ENCODE results near the gene KNL1.

The KNL1 gene

DNA sequence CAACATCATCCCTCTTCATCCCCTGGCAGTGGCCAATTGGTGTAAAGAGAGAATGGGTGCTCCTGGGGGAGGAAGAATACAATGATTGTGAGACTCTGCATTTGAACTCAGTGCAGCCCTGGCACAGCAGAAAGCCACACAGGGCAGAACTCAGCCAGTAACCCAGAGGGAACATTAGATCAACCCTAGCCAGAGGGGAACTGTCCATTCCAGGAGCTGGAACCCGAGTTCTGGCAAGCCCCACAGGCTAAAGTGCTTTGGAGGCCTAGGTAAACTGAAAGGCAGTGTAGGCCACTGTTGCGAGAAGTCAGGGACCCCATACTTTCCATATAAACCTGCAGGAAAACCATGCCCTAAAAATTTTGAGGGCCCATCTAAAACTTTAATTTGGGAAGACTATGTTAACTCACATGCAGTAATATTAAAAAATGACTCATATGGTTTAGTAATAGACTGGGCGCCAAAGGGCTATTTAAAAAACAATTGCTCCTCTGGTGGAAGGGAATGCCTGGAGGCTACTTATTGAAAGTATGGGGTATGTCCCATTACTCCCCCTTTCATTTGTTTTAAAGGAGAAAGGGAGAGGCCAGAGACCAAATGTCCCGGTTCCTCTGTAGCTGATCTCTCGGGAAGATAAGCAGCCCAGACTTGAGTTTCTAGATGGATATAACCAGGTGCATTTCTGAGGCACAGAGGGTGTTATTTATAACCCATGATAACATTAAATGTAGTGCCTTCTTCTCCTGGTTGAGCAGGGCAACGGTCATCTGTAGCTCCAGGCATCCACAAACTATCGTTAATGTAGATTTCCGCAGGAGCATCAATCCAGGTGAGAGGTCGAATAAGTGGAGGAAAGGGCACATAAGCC, 95.1 kb downstream of the KNL1 start:
- H3K4me1 ChIP-seq (ENCODE audit: control insufficient read depth in 1 of 2, insufficient read depth in 2 of 2, low read length in 2 of 2): peaks cover 5 to 7% of the 10 kb centered on the region in 2 donors
- H3K27ac ChIP-seq (ENCODE audit: low read depth, low read length): no peak overlapping the region
- H3K9me3 ChIP-seq (ENCODE audit: control insufficient read depth in 1 of 2, low read length in 2 of 2): no peaks in the 10 kb centered on the region
- no peaks in the 10 kb centered on the region for H3K27me3 ChIP-seq (ENCODE audit: control insufficient read depth in 1 of 2, insufficient read depth in 2 of 2, low read length in 2 of 2)
- H3K36me3 ChIP-seq (ENCODE audit: control insufficient read depth in 1 of 2, insufficient read depth in 2 of 2, low read length in 2 of 2): no peaks in the 10 kb centered on the region
- no peak overlapping the region for H3K9ac ChIP-seq (ENCODE audit: low read depth in 1 of 2, low read length in 2 of 2)
- H3K4me3 ChIP-seq (ENCODE audit: low read depth in 1 of 2, low read length in 2 of 2): no peak overlapping the region

- Histone ChIP-seq H3K4me1 (ENCODE audit: control insufficient read depth in 1 of 2, insufficient read depth in 2 of 2, low read length in 2 of 2) (peaks cover 5 to 9% of the 10 kb centered on the region in 2 donors), H3K36me3 (ENCODE audit: control insufficient read depth in 1 of 2, insufficient read depth in 2 of 2, low read length in 2 of 2) (no peaks in the 10 kb centered on the region), H3K9ac (ENCODE audit: low read depth in 1 of 2, low read length in 2 of 2) (no peak overlapping the region), H3K27ac (ENCODE audit: low read depth, low read length) (no peak overlapping the region), H3K9me3 (ENCODE audit: control insufficient read depth in 1 of 2, low read length in 2 of 2) (no peaks in the 10 kb centered on the region), H3K27me3 (ENCODE audit: control insufficient read depth in 1 of 2, insufficient read depth in 2 of 2, low read length in 2 of 2) (no peaks in the 10 kb centered on the region), H3K4me3 (ENCODE audit: low read depth in 1 of 2, low read length in 2 of 2) (no peak overlapping the region)
These were observed 97.7 kb downstream of the KNL1 start for GRCh38 chr15:40691737-40692136.

DNA sequence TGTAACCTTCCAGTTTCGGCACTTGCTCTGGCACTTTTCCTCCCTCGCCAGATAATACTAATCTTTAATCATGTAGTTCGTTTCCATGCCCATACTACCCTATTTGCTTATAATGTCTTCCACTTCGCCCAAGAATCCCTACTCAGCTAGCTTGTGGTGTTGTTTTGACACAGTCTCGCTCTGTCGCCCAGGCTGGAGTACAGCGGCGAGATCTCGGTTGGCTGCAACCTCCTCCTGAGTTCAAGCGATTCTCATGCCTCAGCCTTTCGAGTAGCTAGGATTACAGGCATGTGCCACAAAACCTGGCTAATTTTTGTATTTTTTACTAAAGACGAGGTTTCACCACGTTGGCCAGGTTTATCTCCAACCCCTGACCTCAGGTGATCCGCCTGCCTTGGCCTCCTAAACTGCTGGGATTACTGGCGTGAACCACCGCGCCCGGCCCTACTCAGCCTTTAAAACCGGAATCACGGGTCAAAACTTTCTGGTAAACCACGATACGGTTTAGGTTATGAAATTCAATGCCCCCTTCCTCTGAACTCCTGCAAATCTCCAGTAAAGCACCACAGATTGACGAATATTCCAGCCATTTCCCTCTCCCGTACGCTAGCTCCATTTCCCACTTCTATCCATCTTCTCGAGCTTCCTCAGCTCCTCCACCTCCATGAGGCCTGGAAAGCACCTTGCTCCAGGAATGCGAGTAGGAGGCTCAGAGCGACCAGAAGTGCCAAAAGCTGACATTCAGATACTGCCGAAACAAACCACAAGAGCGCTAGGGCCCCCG, 100.0 kb downstream of the KNL1 start:
- Histone ChIP-seq H3K4me3 (ENCODE audit: low read depth in 1 of 2, low read length in 2 of 2) (peak overlapping the region; percentile 95 to 96), H3K27ac (ENCODE audit: low read depth, low read length) (peak overlapping the region; percentile 100), H3K4me1 (ENCODE audit: control insufficient read depth in 1 of 2, insufficient read depth in 2 of 2, low read length in 2 of 2) (peaks cover 5 to 9% of the 10 kb centered on the region in 2 donors), H3K9me3 (ENCODE audit: control insufficient read depth in 1 of 2, low read length in 2 of 2) (no peaks in the 10 kb centered on the region), H3K36me3 (ENCODE audit: control insufficient read depth in 1 of 2, insufficient read depth in 2 of 2, low read length in 2 of 2) (no peaks in the 10 kb centered on the region), H3K27me3 (ENCODE audit: control insufficient read depth in 1 of 2, insufficient read depth in 2 of 2, low read length in 2 of 2) (no peaks in the 10 kb centered on the region), H3K9ac (ENCODE audit: low read depth in 1 of 2, low read length in 2 of 2) (peak overlapping the region; percentile 82 to 97)

DNA sequence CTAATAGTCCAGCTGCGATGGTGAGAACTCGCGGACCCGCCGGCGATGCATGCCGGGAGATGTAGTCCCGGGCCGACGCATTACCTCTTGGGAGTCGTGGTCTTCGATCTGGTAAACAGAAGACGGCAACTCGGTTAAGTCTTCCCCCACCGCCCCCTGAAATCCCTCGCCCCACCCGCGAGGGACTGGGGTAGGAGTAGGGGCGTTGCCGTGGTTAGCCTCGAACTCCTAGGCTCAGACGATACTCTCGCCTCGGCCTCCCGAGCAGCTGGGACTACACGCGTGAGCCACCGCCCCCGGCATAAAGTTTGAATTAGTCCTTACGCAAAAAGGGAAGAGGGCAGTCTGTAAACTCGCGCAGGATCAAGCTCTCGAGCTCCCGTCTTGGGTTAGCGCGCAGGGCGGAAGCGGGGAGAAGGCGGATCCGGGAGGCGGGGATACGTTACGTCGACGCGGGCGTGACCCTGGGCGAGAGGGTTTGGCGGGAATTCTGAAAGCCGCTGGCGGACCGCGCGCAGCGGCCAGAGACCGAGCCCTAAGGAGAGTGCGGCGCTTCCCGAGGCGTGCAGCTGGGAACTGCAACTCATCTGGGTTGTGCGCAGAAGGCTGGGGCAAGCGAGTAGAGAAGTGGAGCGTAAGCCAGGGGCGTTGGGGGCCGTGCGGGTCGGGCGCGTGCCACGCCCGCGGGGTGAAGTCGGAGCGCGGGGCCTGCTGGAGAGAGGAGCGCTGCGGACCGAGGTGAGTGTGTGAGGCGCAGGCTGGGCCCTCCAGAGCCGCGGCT, 100.8 kb downstream of the KNL1 start, which contains the start of gene RAD51:
Gene RAD51 (plus strand): TSS at position 487 of the 781 bp plus-strand sequence. CDS start 3,585 bp downstream, outside the sequence.
- no peaks in the 10 kb centered on the region for H3K9me3 ChIP-seq (ENCODE audit: control insufficient read depth in 1 of 2, low read length in 2 of 2)
- H3K27ac ChIP-seq (ENCODE audit: low read depth, low read length): peak within 1 kb of the TSS; percentile 100
- H3K36me3 ChIP-seq (ENCODE audit: control insufficient read depth in 1 of 2, insufficient read depth in 2 of 2, low read length in 2 of 2): peaks cover 0 to 4% of the 10 kb centered on the region in 2 donors
- H3K9ac ChIP-seq (ENCODE audit: low read depth in 1 of 2, low read length in 2 of 2): peak within 1 kb of the TSS; percentile 82 to 97
- H3K27me3 ChIP-seq (ENCODE audit: control insufficient read depth in 1 of 2, insufficient read depth in 2 of 2, low read length in 2 of 2): no peaks in the 10 kb centered on the region
- peaks cover 5 to 9% of the 10 kb centered on the region in 2 donors for H3K4me1 ChIP-seq (ENCODE audit: control insufficient read depth in 1 of 2, insufficient read depth in 2 of 2, low read length in 2 of 2)
- H3K4me3 ChIP-seq (ENCODE audit: low read depth in 1 of 2, low read length in 2 of 2): peak within 1 kb of the TSS; percentile 95 to 96

- Histone ChIP-seq H3K36me3 (ENCODE audit: control insufficient read depth in 1 of 2, insufficient read depth in 2 of 2, low read length in 2 of 2) (peaks cover 0 to 4% of the 10 kb centered on the region in 2 donors), H3K27ac (ENCODE audit: low read depth, low read length) (no peak overlapping the region), H3K4me1 (ENCODE audit: control insufficient read depth in 1 of 2, insufficient read depth in 2 of 2, low read length in 2 of 2) (peaks cover 5 to 9% of the 10 kb centered on the region in 2 donors), H3K27me3 (ENCODE audit: control insufficient read depth in 1 of 2, insufficient read depth in 2 of 2, low read length in 2 of 2) (no peaks in the 10 kb centered on the region), H3K9me3 (ENCODE audit: control insufficient read depth in 1 of 2, low read length in 2 of 2) (no peaks in the 10 kb centered on the region), H3K9ac (ENCODE audit: low read depth in 1 of 2, low read length in 2 of 2) (peak overlapping the region; percentile 58 to 82), H3K4me3 (ENCODE audit: low read depth in 1 of 2, low read length in 2 of 2) (peak overlapping the region; percentile 95 to 96)
These were observed 101.4 kb downstream of the KNL1 start for GRCh38 chr15:40695469-40695890.

DNA sequence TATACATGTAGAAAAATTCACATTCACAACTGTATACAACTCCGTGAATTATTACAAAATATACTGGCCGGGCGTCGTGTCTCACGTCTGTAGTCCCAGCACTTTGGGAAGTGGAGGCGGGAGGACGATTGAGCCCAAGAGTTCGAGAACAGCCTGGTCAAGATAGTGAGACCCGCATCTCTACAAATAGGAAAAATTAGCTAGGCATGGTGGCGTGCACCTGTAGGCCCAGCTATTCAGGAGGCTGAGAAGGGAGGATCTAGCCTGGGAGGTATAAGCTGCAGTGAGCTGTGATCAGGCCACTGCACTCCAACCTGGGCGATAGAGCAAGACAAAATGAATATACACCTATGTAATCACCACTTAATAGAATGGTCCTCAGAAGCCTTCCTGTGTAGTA, 102.2 kb downstream of the KNL1 start:
- Histone ChIP-seq H3K27me3 (ENCODE audit: control insufficient read depth in 1 of 2, insufficient read depth in 2 of 2, low read length in 2 of 2) (no peaks in the 10 kb centered on the region), H3K9me3 (ENCODE audit: control insufficient read depth in 1 of 2, low read length in 2 of 2) (no peaks in the 10 kb centered on the region), H3K9ac (ENCODE audit: low read depth in 1 of 2, low read length in 2 of 2) (no peak overlapping the region), H3K27ac (ENCODE audit: low read depth, low read length) (no peak overlapping the region), H3K4me3 (ENCODE audit: low read depth in 1 of 2, low read length in 2 of 2) (peak overlapping the region in 1 of 2 donors; percentile 96), H3K4me1 (ENCODE audit: control insufficient read depth in 1 of 2, insufficient read depth in 2 of 2, low read length in 2 of 2) (peaks cover 5 to 9% of the 10 kb centered on the region in 2 donors), H3K36me3 (ENCODE audit: control insufficient read depth in 1 of 2, insufficient read depth in 2 of 2, low read length in 2 of 2) (peaks cover 0 to 4% of the 10 kb centered on the region in 2 donors)

DNA sequence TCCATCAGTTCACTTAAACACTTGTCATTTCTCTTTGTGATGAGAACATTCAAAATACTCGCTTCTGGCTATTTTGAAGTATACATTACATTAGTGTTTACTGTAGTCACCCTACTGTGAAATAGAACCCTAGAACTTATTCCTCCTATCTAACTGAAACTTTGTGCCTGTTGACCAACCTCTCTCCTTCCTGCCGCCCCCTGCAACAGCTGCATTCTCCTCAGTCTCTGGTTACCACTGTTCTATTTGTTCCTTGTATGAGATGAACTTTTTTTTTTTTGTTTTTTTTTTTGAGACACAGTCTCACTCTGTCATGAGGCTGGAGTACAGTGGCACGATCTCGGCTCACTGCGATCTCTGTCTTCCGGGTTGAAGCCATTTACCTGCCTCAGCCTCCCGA, 103.9 kb downstream of the KNL1 start:
- Histone ChIP-seq H3K9me3 (ENCODE audit: control insufficient read depth in 1 of 2, low read length in 2 of 2) (no peaks in the 10 kb centered on the region), H3K4me1 (ENCODE audit: control insufficient read depth in 1 of 2, insufficient read depth in 2 of 2, low read length in 2 of 2) (peaks cover 5 to 9% of the 10 kb centered on the region in 2 donors), H3K27ac (ENCODE audit: low read depth, low read length) (no peak overlapping the region), H3K9ac (ENCODE audit: low read depth in 1 of 2, low read length in 2 of 2) (no peak overlapping the region), H3K4me3 (ENCODE audit: low read depth in 1 of 2, low read length in 2 of 2) (no peak overlapping the region), H3K36me3 (ENCODE audit: control insufficient read depth in 1 of 2, insufficient read depth in 2 of 2, low read length in 2 of 2) (peaks cover 0 to 4% of the 10 kb centered on the region in 2 donors), H3K27me3 (ENCODE audit: control insufficient read depth in 1 of 2, insufficient read depth in 2 of 2, low read length in 2 of 2) (no peaks in the 10 kb centered on the region)

DNA sequence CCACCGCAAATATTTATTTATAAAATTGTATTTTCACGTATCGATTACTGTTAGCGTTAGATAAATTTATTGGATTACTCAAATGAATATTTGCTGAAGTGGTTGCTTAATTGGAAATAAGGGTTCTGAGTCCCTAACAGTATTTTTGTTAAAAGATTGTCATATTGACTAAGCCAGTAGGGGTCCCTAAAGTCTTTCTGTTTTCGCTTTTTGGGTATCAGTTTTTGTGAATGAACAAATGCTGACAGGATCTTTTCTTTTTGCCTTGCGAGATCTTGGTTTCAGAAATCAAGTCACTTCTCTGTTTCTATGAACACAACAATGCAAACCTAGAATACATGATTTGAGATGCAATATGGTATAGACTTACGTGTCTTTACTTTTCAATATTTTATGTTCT, 108.0 kb downstream of the KNL1 start:
- Histone ChIP-seq H3K36me3 (ENCODE audit: control insufficient read depth in 1 of 2, insufficient read depth in 2 of 2, low read length in 2 of 2) (peaks cover 0 to 4% of the 10 kb centered on the region in 2 donors), H3K4me3 (ENCODE audit: low read depth in 1 of 2, low read length in 2 of 2) (no peak overlapping the region), H3K9ac (ENCODE audit: low read depth in 1 of 2, low read length in 2 of 2) (no peak overlapping the region), H3K27me3 (ENCODE audit: control insufficient read depth in 1 of 2, insufficient read depth in 2 of 2, low read length in 2 of 2) (no peaks in the 10 kb centered on the region), H3K27ac (ENCODE audit: low read depth, low read length) (no peak overlapping the region), H3K9me3 (ENCODE audit: control insufficient read depth in 1 of 2, low read length in 2 of 2) (no peaks in the 10 kb centered on the region), H3K4me1 (ENCODE audit: control insufficient read depth in 1 of 2, insufficient read depth in 2 of 2, low read length in 2 of 2) (no peaks in the 10 kb centered on the region)

DNA sequence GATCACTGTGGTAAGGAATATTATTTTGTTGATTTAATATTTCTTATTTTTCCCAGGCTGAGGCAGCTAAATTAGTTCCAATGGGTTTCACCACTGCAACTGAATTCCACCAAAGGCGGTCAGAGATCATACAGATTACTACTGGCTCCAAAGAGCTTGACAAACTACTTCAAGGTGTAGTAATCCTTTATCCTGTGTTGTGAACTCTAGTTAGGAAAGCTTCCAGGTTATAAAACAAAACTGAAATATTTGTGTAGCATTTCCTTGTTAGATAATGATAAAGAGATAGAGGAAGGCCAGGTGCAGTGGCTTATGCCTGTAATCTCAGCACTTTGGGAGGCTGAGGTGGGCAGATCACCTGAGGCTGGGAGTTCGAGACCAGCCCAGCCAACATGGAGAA, 112.1 kb downstream of the KNL1 start:
- no peaks in the 10 kb centered on the region for H3K9me3 ChIP-seq (ENCODE audit: control insufficient read depth in 1 of 2, low read length in 2 of 2)
- H3K27ac ChIP-seq (ENCODE audit: low read depth, low read length): no peak overlapping the region
- H3K4me3 ChIP-seq (ENCODE audit: low read depth in 1 of 2, low read length in 2 of 2): no peak overlapping the region
- H3K4me1 ChIP-seq (ENCODE audit: control insufficient read depth in 1 of 2, insufficient read depth in 2 of 2, low read length in 2 of 2): no peaks in the 10 kb centered on the region
- H3K9ac ChIP-seq (ENCODE audit: low read depth in 1 of 2, low read length in 2 of 2): no peak overlapping the region
- no peaks in the 10 kb centered on the region for H3K27me3 ChIP-seq (ENCODE audit: control insufficient read depth in 1 of 2, insufficient read depth in 2 of 2, low read length in 2 of 2)
- no peaks in the 10 kb centered on the region for H3K36me3 ChIP-seq (ENCODE audit: control insufficient read depth in 1 of 2, insufficient read depth in 2 of 2, low read length in 2 of 2)

Data from duodenal mucosa (tissue), 2 donors.